ENCODE data around the gene ZFYVE28.
"Not testable (repeated sequence)": the region's sequence is repeated elsewhere in the genome, so short reads cannot be mapped to it uniquely, and the experiment has no call there.

DNA sequence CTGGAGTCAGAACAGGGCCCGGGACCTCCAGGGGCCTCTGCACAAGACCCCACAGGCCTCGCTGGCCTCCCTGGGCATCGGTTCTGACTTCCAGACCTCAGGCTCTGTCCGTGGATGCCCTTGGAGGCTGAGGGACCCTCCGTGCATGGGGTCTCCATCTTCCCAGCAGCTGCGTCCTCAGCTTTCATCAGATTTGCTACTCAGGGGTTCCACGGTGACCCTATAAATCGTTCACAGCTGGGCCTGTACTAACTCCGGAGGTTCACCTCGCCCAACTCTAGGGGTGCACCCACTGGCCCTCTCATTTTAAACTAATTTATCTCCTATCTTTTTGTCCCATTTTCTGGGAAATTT, 143.4 kb downstream of the ZFYVE28 start:
- TF ChIP-seq, protein P1, sequence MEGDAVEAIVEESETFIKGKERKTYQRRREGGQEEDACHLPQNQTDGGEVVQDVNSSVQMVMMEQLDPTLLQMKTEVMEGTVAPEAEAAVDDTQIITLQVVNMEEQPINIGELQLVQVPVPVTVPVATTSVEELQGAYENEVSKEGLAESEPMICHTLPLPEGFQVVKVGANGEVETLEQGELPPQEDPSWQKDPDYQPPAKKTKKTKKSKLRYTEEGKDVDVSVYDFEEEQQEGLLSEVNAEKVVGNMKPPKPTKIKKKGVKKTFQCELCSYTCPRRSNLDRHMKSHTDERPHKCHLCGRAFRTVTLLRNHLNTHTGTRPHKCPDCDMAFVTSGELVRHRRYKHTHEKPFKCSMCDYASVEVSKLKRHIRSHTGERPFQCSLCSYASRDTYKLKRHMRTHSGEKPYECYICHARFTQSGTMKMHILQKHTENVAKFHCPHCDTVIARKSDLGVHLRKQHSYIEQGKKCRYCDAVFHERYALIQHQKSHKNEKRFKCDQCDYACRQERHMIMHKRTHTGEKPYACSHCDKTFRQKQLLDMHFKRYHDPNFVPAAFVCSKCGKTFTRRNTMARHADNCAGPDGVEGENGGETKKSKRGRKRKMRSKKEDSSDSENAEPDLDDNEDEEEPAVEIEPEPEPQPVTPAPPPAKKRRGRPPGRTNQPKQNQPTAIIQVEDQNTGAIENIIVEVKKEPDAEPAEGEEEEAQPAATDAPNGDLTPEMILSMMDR (conservative IDR thresholded peaks at IDR 0.05 in 1 of 2, IDR thresholded peaks at IDR 0.05 in 1 of 2; ENCODE audit: extremely low read depth in 1 of 2, insufficient read depth in 1 of 2, low read depth in 1 of 2, low read length in 2 of 2) = not testable (repeated sequence)
- not testable (repeated sequence) for TF ChIP-seq EZH2 (IDR thresholded peaks at IDR 0.05; ENCODE audit: borderline replicate concordance, low read length)

Measured in mammary epithelial cell (primary cell).